Peyer's patch (tissue), 4 donors: Measurements from ENCODE around the gene LCA5.

Source experiments
- POLR2A ChIP-seq, 2 donors: fragments of 450-650 bp; IDR thresholded peaks; one replicate each; pipeline ENCODE4 v1.5.1; 2017; ENCODE audit warnings: antibody characterized with exemption in 2 of 2, mild to moderate bottlenecking in 2 of 2, moderate library complexity in 2 of 2
- TF ChIP-seq, protein P1 (sequence below), 6 experiments: fragments of 450-650 bp in 4 of 6; fragments of 200-600 bp in 2 of 6; sonication (generic) in 1 of 6; IDR thresholded peaks; one replicate each; pipeline ENCODE4 v1.5.1; 2017 to 2019; ENCODE audit warnings: antibody characterized with exemption in 6 of 6, mild to moderate bottlenecking in 3 of 6, moderate library complexity in 1 of 6

DNA sequence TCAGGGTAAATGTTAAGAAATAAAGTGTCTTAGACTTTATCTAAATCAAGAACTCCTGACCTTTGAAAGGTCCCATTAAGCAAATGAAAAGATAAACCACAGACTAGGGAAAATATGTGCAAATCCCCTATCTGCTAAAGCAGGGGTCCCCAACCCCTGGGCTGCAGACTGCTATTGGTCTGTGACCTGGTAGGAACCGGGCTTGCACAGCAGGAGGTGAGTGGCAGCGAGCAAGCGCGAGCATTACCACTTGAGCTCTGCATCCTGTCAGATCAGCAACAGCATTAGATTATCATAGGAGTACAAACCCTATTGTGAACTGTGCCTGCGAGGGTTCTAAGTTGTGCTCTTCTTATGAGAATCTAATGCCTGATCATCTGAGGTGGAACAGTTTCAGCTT, 42.4 kb downstream of the LCA5 start:
- TF ChIP-seq, protein P1, sequence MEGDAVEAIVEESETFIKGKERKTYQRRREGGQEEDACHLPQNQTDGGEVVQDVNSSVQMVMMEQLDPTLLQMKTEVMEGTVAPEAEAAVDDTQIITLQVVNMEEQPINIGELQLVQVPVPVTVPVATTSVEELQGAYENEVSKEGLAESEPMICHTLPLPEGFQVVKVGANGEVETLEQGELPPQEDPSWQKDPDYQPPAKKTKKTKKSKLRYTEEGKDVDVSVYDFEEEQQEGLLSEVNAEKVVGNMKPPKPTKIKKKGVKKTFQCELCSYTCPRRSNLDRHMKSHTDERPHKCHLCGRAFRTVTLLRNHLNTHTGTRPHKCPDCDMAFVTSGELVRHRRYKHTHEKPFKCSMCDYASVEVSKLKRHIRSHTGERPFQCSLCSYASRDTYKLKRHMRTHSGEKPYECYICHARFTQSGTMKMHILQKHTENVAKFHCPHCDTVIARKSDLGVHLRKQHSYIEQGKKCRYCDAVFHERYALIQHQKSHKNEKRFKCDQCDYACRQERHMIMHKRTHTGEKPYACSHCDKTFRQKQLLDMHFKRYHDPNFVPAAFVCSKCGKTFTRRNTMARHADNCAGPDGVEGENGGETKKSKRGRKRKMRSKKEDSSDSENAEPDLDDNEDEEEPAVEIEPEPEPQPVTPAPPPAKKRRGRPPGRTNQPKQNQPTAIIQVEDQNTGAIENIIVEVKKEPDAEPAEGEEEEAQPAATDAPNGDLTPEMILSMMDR (IDR thresholded peaks at IDR 0.05): no peak
- TF ChIP-seq POLR2A (IDR thresholded peaks at IDR 0.05): no peak
